ENCODE measurements around the gene ZNF423.

The ZNF423 gene

GRCh38 chr16:49623501-49624266, 232.2 kb downstream of the ZNF423 start:
- Histone ChIP-seq H3K4me3 (ENCODE audit: extremely low read depth, insufficient read depth, low read length, poor library complexity, severe bottlenecking) (no peak overlapping the region), H3K4me1 (ENCODE audit: control insufficient read depth, insufficient read depth, low read length, poor library complexity, severe bottlenecking) (peaks cover 23% of the 10 kb centered on the region), H3K36me3 (ENCODE audit: control insufficient read depth, insufficient read depth, low read length) (peaks cover 17% of the 10 kb centered on the region), H3K27ac (ENCODE audit: low read depth, low read length, severe bottlenecking) (no peak overlapping the region), H3K9me3 (ENCODE audit: control insufficient read depth, low read length) (peaks cover 3% of the 10 kb centered on the region)
- 94% methylated on average over 4 to 6 of the region's 8 CpGs for WGBS, 2 experiments (ENCODE audit: insufficient coverage in 2 of 2)

GRCh38 chr16:49622421-49623402, 233.2 kb downstream of the ZNF423 start:
- H3K36me3 ChIP-seq (ENCODE audit: control insufficient read depth, insufficient read depth, low read length) = peaks cover 14% of the 10 kb centered on the region
- no peak overlapping the region for H3K4me3 ChIP-seq (ENCODE audit: extremely low read depth, insufficient read depth, low read length, poor library complexity, severe bottlenecking)
- peaks cover 23% of the 10 kb centered on the region for H3K4me1 ChIP-seq (ENCODE audit: control insufficient read depth, insufficient read depth, low read length, poor library complexity, severe bottlenecking)
- no peaks in the 10 kb centered on the region for H3K9me3 ChIP-seq (ENCODE audit: control insufficient read depth, low read length)
- 89 to 95% methylated on average over 8 to 14 of the region's 17 CpGs for WGBS, 2 experiments (ENCODE audit: insufficient coverage in 2 of 2)
- H3K27ac ChIP-seq (ENCODE audit: low read depth, low read length, severe bottlenecking) = no peak overlapping the region

GRCh38 chr16:49622084-49622390, 233.9 kb downstream of the ZNF423 start:
- 95 to 100% methylated on average over 2 to 4 of the region's 4 CpGs for WGBS, 2 experiments (ENCODE audit: insufficient coverage in 2 of 2)
- peaks cover 23% of the 10 kb centered on the region for H3K4me1 ChIP-seq (ENCODE audit: control insufficient read depth, insufficient read depth, low read length, poor library complexity, severe bottlenecking)
- no peaks in the 10 kb centered on the region for H3K9me3 ChIP-seq (ENCODE audit: control insufficient read depth, low read length)
- H3K36me3 ChIP-seq (ENCODE audit: control insufficient read depth, insufficient read depth, low read length) = peaks cover 14% of the 10 kb centered on the region
- H3K4me3 ChIP-seq (ENCODE audit: extremely low read depth, insufficient read depth, low read length, poor library complexity, severe bottlenecking) = no peak overlapping the region
- H3K27ac ChIP-seq (ENCODE audit: low read depth, low read length, severe bottlenecking) = no peak overlapping the region

GRCh38 chr16:49621241-49622083, 234.4 kb downstream of the ZNF423 start:
- 72 to 78% methylated on average over 11 of the region's 13 CpGs for WGBS, 2 experiments (ENCODE audit: insufficient coverage in 2 of 2)
- Histone ChIP-seq H3K36me3 (ENCODE audit: control insufficient read depth, insufficient read depth, low read length) (peaks cover 14% of the 10 kb centered on the region), H3K4me1 (ENCODE audit: control insufficient read depth, insufficient read depth, low read length, poor library complexity, severe bottlenecking) (peaks cover 23% of the 10 kb centered on the region), H3K4me3 (ENCODE audit: extremely low read depth, insufficient read depth, low read length, poor library complexity, severe bottlenecking) (no peak overlapping the region), H3K9me3 (ENCODE audit: control insufficient read depth, low read length) (no peaks in the 10 kb centered on the region), H3K27ac (ENCODE audit: low read depth, low read length, severe bottlenecking) (peak overlapping the region; percentile 83)

- peaks cover 13% of the 10 kb centered on the region for H3K36me3 ChIP-seq (ENCODE audit: control insufficient read depth, insufficient read depth, low read length)
- WGBS, 2 experiments (ENCODE audit: insufficient coverage in 2 of 2) = 42 to 50% methylated on average over 1 to 3 of the region's 6 CpGs
- no peaks in the 10 kb centered on the region for H3K9me3 ChIP-seq (ENCODE audit: control insufficient read depth, low read length)
- peaks cover 23% of the 10 kb centered on the region for H3K4me1 ChIP-seq (ENCODE audit: control insufficient read depth, insufficient read depth, low read length, poor library complexity, severe bottlenecking)
- no peak overlapping the region for H3K4me3 ChIP-seq (ENCODE audit: extremely low read depth, insufficient read depth, low read length, poor library complexity, severe bottlenecking)
- H3K27ac ChIP-seq (ENCODE audit: low read depth, low read length, severe bottlenecking) = peak overlapping the region; percentile 83
Observed at GRCh38 chr16:49620869-49621240, 235.1 kb downstream of the ZNF423 start.

- Histone ChIP-seq H3K9me3 (ENCODE audit: control insufficient read depth, low read length) (no peaks in the 10 kb centered on the region), H3K4me1 (ENCODE audit: control insufficient read depth, insufficient read depth, low read length, poor library complexity, severe bottlenecking) (peaks cover 23% of the 10 kb centered on the region), H3K4me3 (ENCODE audit: extremely low read depth, insufficient read depth, low read length, poor library complexity, severe bottlenecking) (no peak overlapping the region), H3K27ac (ENCODE audit: low read depth, low read length, severe bottlenecking) (peak overlapping the region; percentile 83), H3K36me3 (ENCODE audit: control insufficient read depth, insufficient read depth, low read length) (peaks cover 8% of the 10 kb centered on the region)
- 63 to 68% methylated on average over 8 to 9 of the region's 11 CpGs for WGBS, 2 experiments (ENCODE audit: insufficient coverage in 2 of 2)
Observed at GRCh38 chr16:49620158-49620868, 235.6 kb downstream of the ZNF423 start.

GRCh38 chr16:49619811-49620157, 236.1 kb downstream of the ZNF423 start:
- Histone ChIP-seq H3K9me3 (ENCODE audit: control insufficient read depth, low read length) (no peaks in the 10 kb centered on the region), H3K4me1 (ENCODE audit: control insufficient read depth, insufficient read depth, low read length, poor library complexity, severe bottlenecking) (peaks cover 23% of the 10 kb centered on the region), H3K4me3 (ENCODE audit: extremely low read depth, insufficient read depth, low read length, poor library complexity, severe bottlenecking) (no peak overlapping the region), H3K36me3 (ENCODE audit: control insufficient read depth, insufficient read depth, low read length) (peaks cover 3% of the 10 kb centered on the region), H3K27ac (ENCODE audit: low read depth, low read length, severe bottlenecking) (peak overlapping the region; percentile 83)
- WGBS, 2 experiments (ENCODE audit: insufficient coverage in 2 of 2) = 86% methylated on average over 1 to 2 of the region's 2 CpGs

- Histone ChIP-seq H3K4me1 (ENCODE audit: control insufficient read depth, insufficient read depth, low read length, poor library complexity, severe bottlenecking) (peaks cover 23% of the 10 kb centered on the region), H3K27ac (ENCODE audit: low read depth, low read length, severe bottlenecking) (no peak overlapping the region), H3K36me3 (ENCODE audit: control insufficient read depth, insufficient read depth, low read length) (peaks cover 3% of the 10 kb centered on the region), H3K9me3 (ENCODE audit: control insufficient read depth, low read length) (no peaks in the 10 kb centered on the region), H3K4me3 (ENCODE audit: extremely low read depth, insufficient read depth, low read length, poor library complexity, severe bottlenecking) (no peak overlapping the region)
- no CpG with 5 or more reads among the region's 3 CpGs for WGBS, 2 experiments (ENCODE audit: insufficient coverage in 2 of 2)
Observed at GRCh38 chr16:49618955-49619354, 237.0 kb downstream of the ZNF423 start.

- Histone ChIP-seq H3K4me1 (ENCODE audit: control insufficient read depth, insufficient read depth, low read length, poor library complexity, severe bottlenecking) (peaks cover 23% of the 10 kb centered on the region), H3K4me3 (ENCODE audit: extremely low read depth, insufficient read depth, low read length, poor library complexity, severe bottlenecking) (no peak overlapping the region), H3K36me3 (ENCODE audit: control insufficient read depth, insufficient read depth, low read length) (no peaks in the 10 kb centered on the region), H3K27ac (ENCODE audit: low read depth, low read length, severe bottlenecking) (no peak overlapping the region), H3K9me3 (ENCODE audit: control insufficient read depth, low read length) (no peaks in the 10 kb centered on the region)
- WGBS, 2 experiments (ENCODE audit: insufficient coverage in 2 of 2) = 92% methylated on average over 4 to 6 of the region's 6 CpGs
Observed at GRCh38 chr16:49617710-49618330, 238.1 kb downstream of the ZNF423 start.
